GM18868 (cell line): Measurements from ENCODE around the gene ZNF101.
A peak's percentile ranks its signal among the peaks of the same experiment; 100 is the strongest.

Source experiments
- ATAC-seq: cut with Tn5 transposase; IDR thresholded peaks from one replicate; pipeline ENCODE4 v1.9.1; 2021; ENCODE audit warnings: mild to moderate bottlenecking, moderate library complexity; ENCODE audit not compliant: unreplicated experiment

The ZNF101 gene

DNA sequence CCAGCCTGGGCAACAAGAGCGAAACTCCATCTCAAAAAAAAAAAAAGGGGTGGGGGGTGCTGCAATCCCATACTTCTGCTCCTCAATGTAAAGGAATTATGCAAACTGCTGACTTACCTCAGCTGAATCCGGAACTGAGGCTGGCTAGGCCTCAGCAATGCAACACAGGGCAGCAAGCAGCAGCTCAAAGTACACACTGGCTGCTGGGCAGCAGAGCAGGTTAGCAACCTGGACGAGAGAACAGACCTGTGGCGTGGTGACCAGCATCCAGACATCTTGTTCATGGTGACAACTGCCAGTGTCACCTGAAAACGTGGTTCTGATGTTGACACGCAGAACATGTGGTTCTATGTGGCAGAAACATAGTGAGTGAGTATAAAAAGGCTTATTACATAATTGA lies 36.2 kb downstream of the ZNF101 start:
- no peak for ATAC-seq

DNA sequence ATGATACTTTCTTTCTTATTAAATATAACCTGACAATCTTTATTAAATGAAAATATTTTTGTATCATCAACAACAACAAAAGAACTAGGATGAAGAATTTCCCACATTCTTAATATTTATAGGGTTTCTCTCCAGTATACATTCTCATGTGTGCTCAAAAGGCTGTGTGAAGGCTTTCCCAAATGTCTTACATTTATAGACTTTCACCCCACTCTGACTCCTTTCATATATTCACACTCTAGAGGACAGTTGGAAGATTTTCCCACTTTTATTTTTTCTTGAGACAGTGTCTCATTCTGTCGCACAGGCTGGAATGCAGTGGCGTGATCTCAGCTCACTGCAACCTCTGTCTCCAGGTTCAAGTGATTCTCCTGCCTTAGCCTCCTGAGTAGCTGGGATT lies 41.9 kb downstream of the ZNF101 start:
- no peak for ATAC-seq

DNA sequence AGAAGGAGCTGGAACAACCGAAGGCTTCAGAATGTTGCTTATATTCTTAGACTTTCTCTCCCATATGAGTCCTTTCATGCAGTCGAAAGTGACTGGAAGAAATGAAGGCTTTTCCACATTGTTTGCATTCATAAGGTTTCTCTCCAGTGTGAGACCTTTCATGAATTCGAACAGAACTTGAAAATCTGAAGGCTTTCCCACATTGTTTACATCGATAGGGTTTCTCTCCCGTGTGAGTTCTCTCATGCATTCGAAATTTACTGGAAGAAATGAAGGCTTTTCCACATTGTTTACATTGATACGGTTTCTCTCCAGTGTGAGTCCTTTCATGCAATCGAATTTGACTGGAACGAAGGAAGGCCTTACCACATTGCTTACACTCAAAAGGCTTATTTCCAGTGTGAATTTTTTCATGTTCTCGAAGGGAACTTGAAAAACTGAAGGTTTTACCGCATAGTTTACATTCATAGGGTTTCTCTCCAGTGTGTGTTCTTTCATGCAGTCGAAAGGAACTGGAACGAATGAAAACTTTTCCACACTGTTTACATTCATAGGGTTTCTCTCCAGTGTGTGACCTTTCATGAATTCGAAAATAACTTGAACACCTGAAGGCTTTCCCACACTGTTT lies 42.8 kb downstream of the ZNF101 start:
- ATAC-seq = no peak

GRCh38 chr19:19711934-19712828 lies 43.5 kb downstream of the ZNF101 start:
- no peak for ATAC-seq

- no peak for ATAC-seq
Observed at GRCh38 chr19:19719798-19720197, 51.2 kb downstream of the ZNF101 start.

DNA sequence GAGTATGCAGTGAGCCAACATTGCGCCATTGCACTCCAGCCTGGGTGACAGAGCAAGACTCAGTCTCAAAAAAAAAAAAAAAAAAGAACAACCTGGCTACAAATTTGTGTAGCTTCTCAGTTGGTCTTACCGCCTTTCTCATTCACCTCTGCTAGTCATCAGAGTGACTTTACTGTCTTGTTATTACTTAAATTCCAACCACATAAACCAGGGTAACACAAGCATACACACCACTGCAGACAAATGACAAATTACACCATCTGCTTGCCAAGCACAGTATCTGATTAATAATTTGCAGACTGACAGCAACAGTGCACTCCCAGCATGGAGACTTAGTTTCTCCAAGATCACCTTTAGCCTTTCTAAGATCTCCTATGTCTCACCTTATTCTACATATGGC lies 53.3 kb downstream of the ZNF101 start:
- ATAC-seq = no peak

DNA sequence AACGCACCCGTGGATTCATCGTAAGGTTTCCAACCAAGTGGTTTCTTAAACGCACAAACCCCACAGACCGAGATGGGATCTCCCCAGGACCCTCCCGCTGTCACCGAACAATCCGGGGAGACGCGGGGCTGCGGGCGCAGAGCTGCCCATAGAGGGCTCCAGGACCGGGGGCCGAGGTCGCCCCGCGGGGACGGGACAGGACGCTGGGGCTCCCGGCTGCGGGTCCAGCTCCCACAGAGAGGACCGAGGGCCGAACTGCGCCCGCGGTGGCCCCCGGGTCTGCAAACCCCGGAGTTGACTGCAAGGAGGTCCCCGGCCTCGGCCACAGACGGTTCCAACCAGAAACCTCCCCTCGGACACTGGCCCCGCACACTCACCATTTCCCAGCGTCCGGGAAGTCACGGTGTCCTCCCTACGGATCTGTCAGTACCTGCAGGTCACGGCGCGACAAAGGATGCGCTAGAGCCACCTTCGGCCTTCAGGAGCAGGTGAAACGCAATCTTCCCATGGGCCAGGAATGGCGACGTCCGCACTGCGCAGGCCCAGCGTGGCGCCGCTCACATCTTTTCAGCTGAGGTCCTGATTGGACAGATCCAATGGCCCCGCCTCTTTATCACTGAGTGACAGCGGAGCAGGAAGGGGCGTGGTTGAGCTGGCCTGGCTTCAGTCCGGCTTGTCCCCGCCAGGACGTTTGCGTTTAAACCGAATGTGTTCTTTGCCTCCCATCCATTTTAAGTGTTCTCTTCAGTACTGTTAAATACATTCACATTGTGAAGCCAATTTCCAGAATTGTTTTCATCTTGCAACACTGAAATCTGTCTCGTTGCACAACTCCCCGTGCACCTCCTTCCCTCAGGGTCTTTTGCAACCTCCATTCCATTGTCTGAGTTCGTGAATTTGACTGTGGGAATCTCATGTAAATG lies 64.2 kb downstream of the ZNF101 start, which contains the start of gene ZNF14:
Gene ZNF14 (minus strand): TSS at position 534 of the 923 bp plus-strand sequence. CDS start 154 bp downstream, at position 380.
- ATAC-seq = peak; percentile 100
